GM23338 (cell line): Measurements from ENCODE around the gene RASSF10. TPM values are rescaled to one million over a fixed set of nuclear protein-coding genes. Genes with fewer than 3 reads are reported as not detected.

Experiments used
- ATAC-seq: fragments of 200-7000 bp; cut with Tn5 transposase; 3 replicates; pipeline ENCODE4 v1.9.1; 2020
- DNase-seq: peaks from one replicate; pipeline ENCODE4 v3.0.0-alpha.2; 2015; ENCODE audit warnings: low spot score
- H2AFZ ChIP-seq: fragments of 200-600 bp; sonication (generic); 2 replicates; pipeline ENCODE4 v1.8.0; 2016; ENCODE audit warnings: antibody characterized with exemption, mild to moderate bottlenecking, moderate library complexity
- H3F3A ChIP-seq: fragments of 200-600 bp; sonication (generic); replicated peaks from 2 replicates; pipeline ENCODE4 v1.8.0; 2017; ENCODE audit warnings: antibody characterized with exemption, mixed run types, low read depth
- H3K27ac ChIP-seq: fragments of 200-600 bp; sonication (generic); 2 replicates; pipeline ENCODE4 v1.6.1; 2016; ENCODE audit warnings: low read depth
- H3K27me3 ChIP-seq: fragments of 200-600 bp; sonication (generic); 2 replicates; pipeline ENCODE4 v1.8.0; 2016; ENCODE audit warnings: mild to moderate bottlenecking, mixed run types, moderate library complexity; ENCODE audit not compliant: insufficient read depth
- H3K36me3 ChIP-seq: fragments of 200-600 bp; sonication (generic); 2 replicates; pipeline ENCODE4 v1.8.0; 2016; ENCODE audit warnings: mild to moderate bottlenecking; ENCODE audit not compliant: insufficient read depth
- H3K4me1 ChIP-seq: fragments of 200-600 bp; sonication (generic); 2 replicates; pipeline ENCODE4 v1.8.0; 2016; ENCODE audit warnings: mild to moderate bottlenecking, moderate library complexity; ENCODE audit not compliant: insufficient read depth
- H3K4me2 ChIP-seq: fragments of 200-600 bp; sonication (generic); 2 replicates; pipeline ENCODE4 v1.7.1; 2017; ENCODE audit warnings: mixed run types
- H3K4me3 ChIP-seq: fragments of 200-600 bp; sonication (generic); 2 replicates; pipeline ENCODE4 v1.6.1; 2016; ENCODE audit warnings: mixed run types
- H3K79me2 ChIP-seq: fragments of 200-600 bp; sonication (generic); replicated peaks from 2 replicates; pipeline ENCODE4 v1.8.0; 2017; ENCODE audit warnings: mild to moderate bottlenecking; ENCODE audit not compliant: insufficient read depth
- H3K9me2 ChIP-seq: fragments of 200-600 bp; sonication (generic); 2 replicates; pipeline ENCODE4 v1.8.0; 2017; ENCODE audit not compliant: insufficient read depth
- H4K20me1 ChIP-seq: fragments of 200-600 bp; sonication (generic); replicated peaks from 2 replicates; pipeline ENCODE4 v1.8.0; 2017; ENCODE audit warnings: mild to moderate bottlenecking; ENCODE audit not compliant: insufficient read depth
- H3K27ac Mint-ChIP-seq: 2 replicates; pipeline ENCODE4 v1.8.0; 2020; ENCODE audit warnings: inconsistent platforms, mild to moderate bottlenecking, moderate library complexity, mixed read lengths
- H3K27me3 Mint-ChIP-seq: 3 replicates; pipeline ENCODE4 v1.8.0; 2022; ENCODE audit warnings: low read depth, mild to moderate bottlenecking, moderate library complexity, mixed read lengths, inconsistent platforms; ENCODE audit not compliant: insufficient read depth, poor library complexity
- H3K36me3 Mint-ChIP-seq: 3 replicates; pipeline ENCODE4 v1.8.0; 2021; ENCODE audit warnings: low read depth, mild to moderate bottlenecking, inconsistent platforms, moderate library complexity, mixed read lengths
- H3K4me1 Mint-ChIP-seq: 3 replicates; pipeline ENCODE4 v1.8.0; 2020; ENCODE audit warnings: mild to moderate bottlenecking, inconsistent platforms, mixed read lengths
- H3K4me3 Mint-ChIP-seq: 3 replicates; pipeline ENCODE4 v1.8.0; 2021; ENCODE audit warnings: moderate library complexity, mild to moderate bottlenecking, inconsistent platforms, mixed read lengths
- H3K9me3 Mint-ChIP-seq: 3 replicates; pipeline ENCODE4 v1.8.0; 2020; ENCODE audit warnings: moderate library complexity, mild to moderate bottlenecking, inconsistent platforms, mixed read lengths
- CREB1 ChIP-seq: fragments of 250-450 bp; sonication (Bioruptor Pico); IDR thresholded peaks from 2 replicates; pipeline ENCODE4 v1.5.0; 2020; ENCODE audit warnings: low read depth, mild to moderate bottlenecking, moderate library complexity
- CTCF ChIP-seq, 2 experiments: fragments of 200-600 bp in 1 of 2; sonication (generic) in 1 of 2; conservative IDR thresholded peaks; 2 replicates each; pipeline versions ENCODE4 v1.5.1 to v1.6.1; 2016 to 2017; ENCODE audit warnings: antibody characterized with exemption in 2 of 2, low read depth in 2 of 2, mild to moderate bottlenecking in 2 of 2, moderate library complexity in 1 of 2
- ETS1 ChIP-seq: IDR thresholded peaks from 2 replicates; pipeline ENCODE4 v1.6.1; 2016; ENCODE audit warnings: antibody characterized with exemption
- EZH2 ChIP-seq: fragments of 200-600 bp; sonication (generic); IDR thresholded peaks from one replicate; pipeline ENCODE4 v1.8.0; 2017; ENCODE audit warnings: antibody characterized with exemption, mild to moderate bottlenecking, low read depth; ENCODE audit not compliant: unreplicated experiment
- EZH2phosphoT487 ChIP-seq: fragments of 200-600 bp; sonication (generic); IDR thresholded peaks from one replicate; pipeline ENCODE4 v1.8.1; 2018; ENCODE audit warnings: antibody characterized with exemption; ENCODE audit not compliant: unreplicated experiment
- JUNB ChIP-seq: IDR thresholded peaks from one replicate; pipeline ENCODE4 v1.6.1; 2016; ENCODE audit warnings: antibody characterized with exemption; ENCODE audit not compliant: unreplicated experiment
- NANOG ChIP-seq: IDR thresholded peaks from 2 replicates; pipeline ENCODE4 v1.6.1; 2016; ENCODE audit warnings: antibody characterized with exemption, borderline replicate concordance
- POLR2AphosphoS5 ChIP-seq: IDR thresholded peaks from 2 replicates; pipeline ENCODE4 v1.6.1; 2016; ENCODE audit warnings: antibody characterized with exemption, low read depth
- ZNF331 ChIP-seq: fragments of 250-450 bp; sonication (Bioruptor Pico); IDR thresholded peaks from 2 replicates; pipeline ENCODE4 v1.5.0; 2020; ENCODE audit warnings: low read depth, mild to moderate bottlenecking, moderate library complexity
- ZNF462 ChIP-seq: fragments of 250-450 bp; sonication (Bioruptor Pico); IDR thresholded peaks from 2 replicates; pipeline ENCODE4 v1.5.0; 2020; ENCODE audit warnings: mild to moderate bottlenecking, moderate library complexity
- polyA plus RNA-seq: library from polyadenylated mRNA; unstranded; fragments of >200 nt; fragmentation: Nextera tagmentation; extraction: Ambion mirVana; gene quantifications from 2 replicates; pipeline ENCODE4 v1.2.1, GENCODE V29; 2016
- total RNA-seq: library from RNA; depleted of rRNA; stranded (reverse); fragments of >200 nt; shearing (Covaris generic); gene quantifications from 2 replicates; pipeline ENCODE4 v1.2.3, GENCODE V29; 2014

RASSF10 gene
- total and polyA plus RNA-seq, 2 experiments from 2014 or later: 0.13 to 1.8 TPM

DNA sequence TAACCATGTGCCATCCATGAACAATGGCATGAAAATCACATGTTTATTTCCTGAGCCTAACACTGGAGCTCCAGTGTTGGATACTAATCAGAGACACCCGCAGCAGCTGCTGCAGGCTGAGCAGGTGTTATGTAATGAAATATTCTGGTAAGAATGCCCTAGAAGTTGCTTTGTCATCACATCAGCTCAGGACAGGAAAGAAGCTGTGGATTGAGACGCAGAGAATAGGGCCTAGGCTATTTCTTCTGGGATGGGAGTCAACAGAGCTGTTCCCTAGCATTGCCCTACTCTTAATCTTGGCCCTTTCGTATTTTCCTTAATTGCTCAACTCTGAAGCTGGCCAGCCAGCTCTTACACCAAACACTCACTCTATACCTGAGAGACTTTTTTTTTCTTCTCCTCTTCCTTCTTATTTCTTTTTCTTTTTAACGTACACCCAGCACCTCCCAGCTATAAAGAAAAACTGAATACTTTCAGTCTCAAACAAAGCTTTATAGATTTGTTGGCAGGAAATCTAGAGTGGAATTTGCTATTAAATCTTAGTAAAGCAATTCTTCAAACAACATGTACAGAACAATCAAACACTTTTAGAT lies 31.9 kb downstream of the RASSF10 start:
- Histone ChIP-seq H3K4me3 (no peak overlapping the region), H4K20me1 (no peaks in the 10 kb centered on the region), H3K4me1 (no peaks in the 10 kb centered on the region), H3F3A (no peaks in the 10 kb centered on the region), H3K9me2 (no peaks in the 10 kb centered on the region), H3K36me3 (no peaks in the 10 kb centered on the region), H3K4me2 (no peak overlapping the region), H3K79me2 (no peaks in the 10 kb centered on the region), H3K27me3 (no peaks in the 10 kb centered on the region), H3K27ac (no peak overlapping the region), H2AFZ (0 out of 2 replicates have a peak overlapping the region, but pooled peaks have one; percentile 33)
- H3K27me3 Mint-ChIP-seq: peaks cover 1% of the 10 kb centered on the region
- no peak for TF ChIP-seq JUNB
- TF ChIP-seq EZH2phosphoT487: no peak
- no peak overlapping the region for H3K27ac Mint-ChIP-seq
- H3K4me3 Mint-ChIP-seq: no peak overlapping the region
- H3K4me1 Mint-ChIP-seq: peaks cover 3% of the 10 kb centered on the region; the same call in 2 of the 3 replicates
- ATAC-seq (no peak), DNase-seq (no peak)
- H3K9me3 Mint-ChIP-seq: no peaks in the 10 kb centered on the region
- H3K36me3 Mint-ChIP-seq: no peaks in the 10 kb centered on the region

GRCh38 chr11:13042873-13043342 lies 33.8 kb downstream of the RASSF10 start:
- Mint-ChIP-seq H3K4me3 (no peak overlapping the region), H3K27me3 (peaks cover 1% of the 10 kb centered on the region), H3K4me1 (peaks cover 3% of the 10 kb centered on the region; the same call in 2 of the 3 replicates), H3K9me3 (no peaks in the 10 kb centered on the region), H3K27ac (no peak overlapping the region; the same call in 1 of the 2 replicates), H3K36me3 (no peaks in the 10 kb centered on the region)
- Histone ChIP-seq H3F3A (no peaks in the 10 kb centered on the region), H3K79me2 (no peaks in the 10 kb centered on the region), H3K36me3 (no peaks in the 10 kb centered on the region), H3K4me2 (no peak overlapping the region), H4K20me1 (no peaks in the 10 kb centered on the region), H3K4me1 (no peaks in the 10 kb centered on the region), H3K9me2 (no peaks in the 10 kb centered on the region), H3K27me3 (no peaks in the 10 kb centered on the region), H3K27ac (no peak overlapping the region), H2AFZ (peak overlapping the region; percentile 76; the same call in 1 of the 2 replicates), H3K4me3 (no peak overlapping the region)
- DNase-seq: peak; percentile 11
- TF ChIP-seq NANOG (no peak), EZH2 (no peak), ZNF462 (CRISPR knock-in tag) (no peak), EZH2phosphoT487 (no peak), ETS1 (no peak), JUNB (no peak), ZNF331 (CRISPR knock-in tag) (no peak), CTCF (conservative IDR thresholded peaks at IDR 0.05; ENCODE audit: low read depth in 2 of 2) (no peak), CREB1 (CRISPR knock-in tag) (no peak), POLR2AphosphoS5 (no peak)
- no peak for ATAC-seq
